Neural cell (in vitro differentiated cells): Measurements from ENCODE around the gene SPI1.

Experiments
- CTCF ChIP-seq: fragments of 450-650 bp; IDR thresholded peaks from 2 replicates; pipeline ENCODE4 v1.5.1; 2014; ENCODE audit warnings: antibody characterized with exemption, mild to moderate bottlenecking, moderate library complexity; ENCODE audit not compliant: poor library complexity, severe bottlenecking
- SMC3 ChIP-seq: fragments of 450-650 bp; conservative IDR thresholded peaks from 2 replicates; pipeline ENCODE4 v1.6.1; 2014; ENCODE audit warnings: antibody characterized with exemption, mild to moderate bottlenecking, moderate library complexity; ENCODE audit not compliant: poor library complexity

DNA sequence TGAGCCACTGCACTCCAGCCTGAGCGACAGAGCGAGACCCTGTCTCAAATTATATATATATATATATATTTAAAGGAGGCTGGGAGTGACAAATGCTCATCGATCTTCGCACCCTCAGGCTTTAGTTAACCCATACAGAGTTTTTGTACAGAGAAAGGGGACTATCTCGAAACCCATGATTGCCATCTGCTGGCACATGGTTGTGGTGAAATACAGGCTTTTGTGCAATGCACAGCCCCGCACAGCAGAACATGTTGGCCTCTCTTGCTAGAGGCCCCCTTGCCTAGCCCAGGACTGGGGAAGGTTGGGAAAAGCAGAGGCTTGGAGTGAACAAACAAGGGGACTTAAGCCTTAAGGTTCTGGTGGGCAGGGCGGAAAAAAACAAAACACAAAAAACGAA is 29.5 kb downstream of the SPI1 start:
- TF ChIP-seq CTCF: no peak
- no peak for TF ChIP-seq SMC3
